Glutamatergic neuron (in vitro differentiated cells): Measurements from ENCODE around the gene CA4. TPM values are rescaled to one million over a fixed set of nuclear protein-coding genes. Genes with fewer than 3 reads are reported as not detected.

Experiments used
- DNase-seq: peaks from one replicate; pipeline ENCODE4 v3.0.0; 2022
- H3K27ac Mint-ChIP-seq: one replicate; pipeline ENCODE4 v1.8.0; 2020; ENCODE audit warnings: mild to moderate bottlenecking, mixed read lengths, inconsistent platforms; ENCODE audit not compliant: unreplicated experiment
- H3K27me3 Mint-ChIP-seq: one replicate; pipeline ENCODE4 v1.8.0; 2020; ENCODE audit warnings: mild to moderate bottlenecking, moderate library complexity, mixed read lengths, inconsistent platforms; ENCODE audit not compliant: unreplicated experiment
- H3K36me3 Mint-ChIP-seq: one replicate; pipeline ENCODE4 v1.8.0; 2020; ENCODE audit warnings: mild to moderate bottlenecking, mixed read lengths, inconsistent platforms; ENCODE audit not compliant: unreplicated experiment
- H3K4me1 Mint-ChIP-seq: one replicate; pipeline ENCODE4 v1.8.0; 2020; ENCODE audit warnings: mild to moderate bottlenecking, low read depth, mixed read lengths, inconsistent platforms; ENCODE audit not compliant: unreplicated experiment
- H3K4me3 Mint-ChIP-seq: one replicate; pipeline ENCODE4 v1.8.0; 2020; ENCODE audit warnings: mild to moderate bottlenecking, mixed read lengths, inconsistent platforms; ENCODE audit not compliant: unreplicated experiment
- H3K9me3 Mint-ChIP-seq: one replicate; pipeline ENCODE4 v1.8.0; 2020; ENCODE audit warnings: mild to moderate bottlenecking, moderate library complexity, mixed read lengths, inconsistent platforms; ENCODE audit not compliant: unreplicated experiment
- total RNA-seq: library from RNA; stranded (reverse); fragmentation: NEBNext Ultra II Directional; extraction: Animal tissue kit (Norgen Biotek cat#: 25700); gene quantifications from one replicate; pipeline ENCODE4 v1.2.1, GENCODE V29; 2021; ENCODE audit not compliant: unreplicated experiment
- TF ChIP-seq, protein P1 (sequence below): fragments of 200-600 bp; sonication (generic); IDR thresholded peaks from one replicate; pipeline ENCODE4 v1.5.0; 2021; ENCODE audit not compliant: partially characterized antibody, unreplicated experiment

CA4 gene
- total RNA-seq, 1 donor from 2014 or later: 0.98 TPM

DNA sequence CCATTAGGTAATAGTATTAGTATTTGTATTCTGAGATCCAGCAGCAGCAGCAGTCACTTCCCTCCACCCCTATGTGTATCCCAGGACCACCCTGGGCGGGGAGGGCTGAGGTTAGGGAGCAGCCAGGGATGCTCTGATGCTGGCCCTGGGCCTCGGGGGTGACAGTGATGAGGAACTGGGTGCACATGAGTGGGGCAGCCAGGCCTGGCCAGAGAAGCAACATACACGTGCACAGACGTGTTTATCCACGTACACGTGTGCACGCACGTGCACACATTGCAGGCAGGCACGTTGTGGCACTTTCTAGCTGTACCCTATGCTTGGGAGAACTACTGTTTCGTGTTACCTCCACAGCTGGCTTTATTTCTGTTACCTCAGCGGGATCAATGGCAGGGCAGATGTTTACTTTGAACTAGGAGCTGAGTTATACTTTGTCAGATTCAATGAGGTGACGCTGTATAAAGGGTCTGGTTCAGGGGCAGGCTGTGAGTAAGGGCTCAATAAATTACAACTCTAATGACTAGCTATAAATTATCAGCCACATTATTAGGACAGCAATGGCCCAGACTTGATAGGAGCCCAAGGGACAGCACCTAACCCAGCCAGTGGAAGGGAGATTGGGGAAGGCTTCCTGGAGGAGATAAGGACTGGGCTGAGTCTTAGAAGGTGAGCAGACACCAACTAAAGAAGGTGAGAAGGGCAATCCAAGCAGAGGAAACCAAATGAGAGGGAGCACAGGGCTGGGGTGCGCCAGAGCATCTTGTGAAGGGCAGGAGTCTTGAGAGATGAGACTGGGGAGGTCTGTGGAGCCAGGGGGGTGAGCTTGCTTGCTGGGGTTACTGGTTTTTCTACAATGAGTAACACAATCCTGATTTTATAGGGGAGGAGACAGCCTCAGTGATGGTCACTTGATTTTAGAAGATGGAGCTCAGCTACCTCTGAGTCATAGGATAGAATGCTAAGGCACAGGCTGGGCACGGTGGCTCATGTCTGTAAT lies 22.4 kb upstream of the CA4 start:
- TF ChIP-seq, protein P1, sequence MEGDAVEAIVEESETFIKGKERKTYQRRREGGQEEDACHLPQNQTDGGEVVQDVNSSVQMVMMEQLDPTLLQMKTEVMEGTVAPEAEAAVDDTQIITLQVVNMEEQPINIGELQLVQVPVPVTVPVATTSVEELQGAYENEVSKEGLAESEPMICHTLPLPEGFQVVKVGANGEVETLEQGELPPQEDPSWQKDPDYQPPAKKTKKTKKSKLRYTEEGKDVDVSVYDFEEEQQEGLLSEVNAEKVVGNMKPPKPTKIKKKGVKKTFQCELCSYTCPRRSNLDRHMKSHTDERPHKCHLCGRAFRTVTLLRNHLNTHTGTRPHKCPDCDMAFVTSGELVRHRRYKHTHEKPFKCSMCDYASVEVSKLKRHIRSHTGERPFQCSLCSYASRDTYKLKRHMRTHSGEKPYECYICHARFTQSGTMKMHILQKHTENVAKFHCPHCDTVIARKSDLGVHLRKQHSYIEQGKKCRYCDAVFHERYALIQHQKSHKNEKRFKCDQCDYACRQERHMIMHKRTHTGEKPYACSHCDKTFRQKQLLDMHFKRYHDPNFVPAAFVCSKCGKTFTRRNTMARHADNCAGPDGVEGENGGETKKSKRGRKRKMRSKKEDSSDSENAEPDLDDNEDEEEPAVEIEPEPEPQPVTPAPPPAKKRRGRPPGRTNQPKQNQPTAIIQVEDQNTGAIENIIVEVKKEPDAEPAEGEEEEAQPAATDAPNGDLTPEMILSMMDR: no peak
- H3K4me1 Mint-ChIP-seq: no peaks in the 10 kb centered on the region
- H3K27me3 Mint-ChIP-seq: peaks cover 1% of the 10 kb centered on the region
- no peak overlapping the region for H3K4me3 Mint-ChIP-seq
- no peaks in the 10 kb centered on the region for H3K36me3 Mint-ChIP-seq
- peaks cover 1% of the 10 kb centered on the region for H3K9me3 Mint-ChIP-seq
- no peak for DNase-seq
- H3K27ac Mint-ChIP-seq: no peak overlapping the region

DNA sequence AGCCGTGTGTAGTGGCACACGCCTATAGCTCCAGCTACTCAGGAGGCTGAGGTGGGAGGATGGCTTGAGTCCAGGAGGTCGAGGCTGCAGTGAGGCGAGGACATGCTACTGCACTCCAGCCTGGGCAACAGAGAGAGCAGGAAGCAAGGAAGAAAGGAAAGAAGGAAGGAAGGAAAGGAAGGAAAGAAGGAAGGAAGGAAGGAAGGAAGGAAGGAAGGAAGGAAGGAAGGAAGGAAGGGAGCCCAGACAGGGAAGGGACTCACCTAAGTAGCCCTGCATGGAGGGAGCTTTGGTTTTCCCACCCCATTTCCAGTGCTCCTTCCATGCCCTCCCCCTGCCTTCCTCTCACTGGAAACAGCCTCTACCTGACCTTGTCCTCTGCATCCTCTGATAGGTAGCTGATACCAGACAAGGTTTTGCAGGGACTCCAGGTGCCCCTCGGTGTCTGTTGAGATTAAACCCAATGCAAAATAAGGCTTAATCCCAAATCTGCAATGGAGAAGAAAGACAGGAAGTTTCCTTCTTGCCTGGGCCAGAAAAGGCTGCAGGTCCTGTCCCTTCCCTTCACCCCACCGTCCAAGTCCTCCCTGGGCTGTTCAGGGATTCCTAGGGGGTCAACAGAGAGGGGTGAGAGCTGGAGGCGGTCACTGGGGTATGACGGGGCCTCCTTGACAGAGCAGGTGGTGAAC lies 21.5 kb upstream of the CA4 start:
- Mint-ChIP-seq H3K4me1 (no peaks in the 10 kb centered on the region), H3K36me3 (no peaks in the 10 kb centered on the region), H3K27me3 (peaks cover 1% of the 10 kb centered on the region), H3K9me3 (peaks cover 1% of the 10 kb centered on the region), H3K27ac (no peak overlapping the region), H3K4me3 (no peak overlapping the region)
- DNase-seq: no peak
- TF ChIP-seq, protein P1: no peak

DNA sequence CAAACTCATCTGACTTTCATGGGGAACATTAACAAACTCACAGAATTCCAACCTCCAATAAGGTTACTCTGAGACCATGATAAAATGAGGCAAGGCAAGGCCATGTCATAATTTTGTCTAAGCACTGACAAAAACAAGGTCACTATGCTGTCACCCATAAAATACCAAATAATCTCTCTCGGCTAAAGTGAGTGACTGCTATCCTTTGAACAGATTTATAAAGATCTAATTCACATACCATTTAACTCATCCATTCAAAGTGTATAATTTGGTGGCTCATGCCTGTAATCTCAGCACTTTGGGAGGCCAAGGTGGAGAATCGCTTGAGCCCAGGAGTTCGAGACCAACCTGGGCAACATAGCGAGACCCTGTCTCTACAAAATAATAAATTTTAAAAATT lies 20.6 kb upstream of the CA4 start:
- peaks cover 1% of the 10 kb centered on the region for H3K9me3 Mint-ChIP-seq
- H3K27me3 Mint-ChIP-seq: peaks cover 1% of the 10 kb centered on the region
- DNase-seq: no peak
- H3K27ac Mint-ChIP-seq: no peak overlapping the region
- TF ChIP-seq, protein P1: no peak
- no peak overlapping the region for H3K4me3 Mint-ChIP-seq
- no peaks in the 10 kb centered on the region for H3K36me3 Mint-ChIP-seq
- peaks cover 3% of the 10 kb centered on the region for H3K4me1 Mint-ChIP-seq

DNA sequence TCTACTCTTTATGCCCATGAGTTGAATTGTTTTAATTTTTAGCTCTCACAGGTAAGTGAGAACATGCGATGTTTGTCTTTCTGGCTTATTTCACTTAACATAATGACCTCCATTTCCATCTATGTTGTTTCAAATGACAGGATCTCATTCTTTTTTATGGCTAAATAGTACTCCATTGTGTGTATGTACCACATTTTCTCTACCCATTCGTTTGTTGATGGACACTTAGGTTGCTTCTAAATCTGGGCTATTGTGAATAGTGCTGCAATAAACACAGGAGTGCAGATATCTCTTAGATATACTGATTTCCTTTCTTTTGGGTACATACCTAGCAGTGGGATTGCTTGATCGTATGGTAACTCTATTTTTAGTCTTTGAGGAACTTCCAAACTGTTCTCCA lies 19.3 kb upstream of the CA4 start:
- no peaks in the 10 kb centered on the region for H3K36me3 Mint-ChIP-seq
- no peak overlapping the region for H3K27ac Mint-ChIP-seq
- H3K4me1 Mint-ChIP-seq: peaks cover 4% of the 10 kb centered on the region
- peaks cover 1% of the 10 kb centered on the region for H3K9me3 Mint-ChIP-seq
- no peak overlapping the region for H3K4me3 Mint-ChIP-seq
- TF ChIP-seq, protein P1: no peak
- peaks cover 3% of the 10 kb centered on the region for H3K27me3 Mint-ChIP-seq
- DNase-seq: no peak
